Right lobe of liver (tissue), 4 donors: ENCODE results near the gene P2RY14.

Source experiments
- POLR2A ChIP-seq: fragments of 450-650 bp; IDR thresholded peaks from one replicate; pipeline ENCODE4 v1.6.1; 2017; ENCODE audit warnings: antibody characterized with exemption, mild to moderate bottlenecking
- TF ChIP-seq, protein P1 (sequence below), 4 donors: fragments of 200-600 bp in 3 of 4; fragments of 450-650 bp in 1 of 4; IDR thresholded peaks; one replicate each; pipeline versions ENCODE4 v1.5.1 to v1.8.0; 2016 to 2022; ENCODE audit warnings: antibody characterized with exemption in 4 of 4, mild to moderate bottlenecking in 2 of 4
- donor health status: DM: no; HTN: no; CAD: no.
- donor health status: DM: no; HTN: no; CAD: no.
- donor health status: DM: no; HTN: yes; CAD: no.

DNA sequence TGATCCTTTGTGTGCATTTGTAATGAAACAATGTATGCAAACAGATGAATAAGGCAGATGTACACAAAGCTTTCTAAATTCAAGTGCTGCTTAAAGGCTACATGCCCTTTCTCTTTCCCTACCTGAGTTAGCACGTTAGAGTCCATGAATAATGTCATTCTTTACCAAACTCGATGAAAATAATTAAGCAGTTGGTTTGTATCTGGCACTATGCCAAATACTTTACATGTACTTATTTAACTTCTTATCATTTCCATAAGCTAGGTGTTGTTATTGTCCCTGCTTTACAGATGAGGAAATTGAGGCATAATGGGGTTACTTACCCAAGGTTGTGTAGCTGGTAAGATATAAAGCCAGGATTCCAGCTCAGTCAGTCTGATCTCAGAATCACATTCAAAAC is 77.8 kb downstream of the P2RY14 start:
- TF ChIP-seq, protein P1, sequence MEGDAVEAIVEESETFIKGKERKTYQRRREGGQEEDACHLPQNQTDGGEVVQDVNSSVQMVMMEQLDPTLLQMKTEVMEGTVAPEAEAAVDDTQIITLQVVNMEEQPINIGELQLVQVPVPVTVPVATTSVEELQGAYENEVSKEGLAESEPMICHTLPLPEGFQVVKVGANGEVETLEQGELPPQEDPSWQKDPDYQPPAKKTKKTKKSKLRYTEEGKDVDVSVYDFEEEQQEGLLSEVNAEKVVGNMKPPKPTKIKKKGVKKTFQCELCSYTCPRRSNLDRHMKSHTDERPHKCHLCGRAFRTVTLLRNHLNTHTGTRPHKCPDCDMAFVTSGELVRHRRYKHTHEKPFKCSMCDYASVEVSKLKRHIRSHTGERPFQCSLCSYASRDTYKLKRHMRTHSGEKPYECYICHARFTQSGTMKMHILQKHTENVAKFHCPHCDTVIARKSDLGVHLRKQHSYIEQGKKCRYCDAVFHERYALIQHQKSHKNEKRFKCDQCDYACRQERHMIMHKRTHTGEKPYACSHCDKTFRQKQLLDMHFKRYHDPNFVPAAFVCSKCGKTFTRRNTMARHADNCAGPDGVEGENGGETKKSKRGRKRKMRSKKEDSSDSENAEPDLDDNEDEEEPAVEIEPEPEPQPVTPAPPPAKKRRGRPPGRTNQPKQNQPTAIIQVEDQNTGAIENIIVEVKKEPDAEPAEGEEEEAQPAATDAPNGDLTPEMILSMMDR (IDR thresholded peaks at IDR 0.05), result no peak
- TF ChIP-seq POLR2A, result no peak
